ENCODE measurements around the gene RPS14.
"Not testable (repeated sequence)": the region's sequence is repeated elsewhere in the genome, so short reads cannot be mapped to it uniquely, and the experiment has no call there.

GRCh38 chr5:150454027-150454426 is 4.5 kb upstream of the RPS14 start:
- TF ChIP-seq EZH2 (IDR thresholded peaks at IDR 0.05; ENCODE audit: insufficient read depth, poor library complexity, severe bottlenecking); EZH2phosphoT487 (IDR thresholded peaks at IDR 0.05; ENCODE audit: insufficient read depth, low read depth): not testable (repeated sequence)
